Activated T-helper 9 cell treated with anti-CD3 and anti-CD28 coated beads, Interleukin-2, amount 50 U/mL, for 16 hours (primary cell): ENCODE data around the gene PEF1.
A peak's percentile ranks its signal among the peaks of the same experiment; 100 is the strongest.

Experiments used
- DNase-seq: peaks from one replicate; pipeline ENCODE4 v3.0.0-alpha.2; 2020; ENCODE audit warnings: low read depth

PEF1 gene, protein sequence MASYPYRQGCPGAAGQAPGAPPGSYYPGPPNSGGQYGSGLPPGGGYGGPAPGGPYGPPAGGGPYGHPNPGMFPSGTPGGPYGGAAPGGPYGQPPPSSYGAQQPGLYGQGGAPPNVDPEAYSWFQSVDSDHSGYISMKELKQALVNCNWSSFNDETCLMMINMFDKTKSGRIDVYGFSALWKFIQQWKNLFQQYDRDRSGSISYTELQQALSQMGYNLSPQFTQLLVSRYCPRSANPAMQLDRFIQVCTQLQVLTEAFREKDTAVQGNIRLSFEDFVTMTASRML

DNA sequence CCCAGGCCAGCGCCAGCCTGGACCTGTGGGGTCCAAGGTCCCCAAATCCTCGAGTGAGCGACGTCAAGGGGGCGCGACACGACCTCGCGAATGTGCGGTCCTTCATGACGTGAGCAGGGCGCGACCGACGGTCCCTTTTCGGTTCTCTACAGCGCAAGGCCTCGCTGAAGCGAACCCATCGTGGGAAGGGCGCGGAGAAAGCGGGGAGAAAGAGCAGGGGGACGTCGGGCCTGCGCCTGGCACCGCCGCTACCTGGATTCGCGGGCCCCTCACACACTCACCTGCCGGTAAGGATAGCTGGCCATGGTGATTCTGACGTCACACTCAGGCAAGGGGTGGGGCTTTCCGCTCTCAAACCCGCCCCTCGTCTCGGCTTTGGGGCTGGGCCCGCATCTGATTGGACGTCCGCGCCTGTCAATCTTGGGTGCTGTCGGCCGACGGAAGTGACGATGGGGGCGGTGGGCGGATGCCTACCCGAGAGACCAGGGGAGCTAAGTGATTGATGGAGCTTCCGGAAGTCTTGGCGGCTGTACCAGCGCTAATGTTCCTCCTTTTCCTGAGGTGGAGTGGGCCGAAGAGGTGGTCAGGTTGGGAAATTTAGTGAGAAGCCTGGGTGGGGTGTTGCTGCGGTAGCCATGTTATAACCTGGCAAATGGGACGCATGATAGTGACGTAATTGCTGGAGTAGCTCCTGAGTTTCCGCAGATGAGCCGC, at the start of gene PEF1:
TSS of gene PEF1 (minus strand) at position 317 of the 714 bp plus-strand sequence. CDS start at position 305, 12 bp downstream.
- DNase-seq: peak; percentile 98

DNA sequence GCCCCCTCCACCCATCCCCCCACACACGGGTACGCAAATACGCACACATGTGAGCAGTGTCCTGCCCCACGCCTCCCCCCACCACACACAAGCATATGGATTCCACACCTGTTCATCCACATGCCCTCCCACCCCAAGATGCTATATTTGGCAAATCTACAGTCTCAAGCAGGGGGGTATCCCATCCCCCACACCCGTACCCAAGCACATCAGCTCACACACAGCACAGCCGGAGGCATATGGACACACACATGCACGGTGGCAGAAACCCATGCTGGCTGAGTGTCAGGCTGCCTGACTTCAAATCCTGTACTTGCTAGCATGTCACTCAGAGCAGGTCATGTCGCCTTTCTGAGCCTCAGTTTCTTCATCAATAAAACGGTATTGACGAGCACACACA, 48.6 kb upstream of the PEF1 start:
- no peak for DNase-seq

DNA sequence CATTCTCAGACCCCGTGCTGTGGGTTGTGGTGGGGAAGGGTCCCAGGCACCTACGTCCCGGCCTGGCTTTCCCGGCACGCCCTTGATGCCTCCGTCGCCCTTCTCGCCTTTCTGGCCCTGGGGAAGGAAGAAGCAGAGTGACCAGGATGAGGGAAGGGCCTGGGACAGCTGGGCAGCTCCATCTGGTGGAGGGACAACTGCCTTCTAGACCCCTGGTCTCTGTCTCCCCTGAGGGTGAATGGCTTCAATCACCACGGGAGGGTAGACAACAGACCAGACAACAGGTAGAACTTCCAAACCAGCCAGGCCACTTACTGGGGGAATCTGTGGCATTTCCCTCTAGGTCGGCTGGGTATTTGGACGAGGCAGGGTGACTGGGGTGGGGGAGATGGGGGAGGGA, 47.3 kb upstream of the PEF1 start:
- no peak for DNase-seq

DNA sequence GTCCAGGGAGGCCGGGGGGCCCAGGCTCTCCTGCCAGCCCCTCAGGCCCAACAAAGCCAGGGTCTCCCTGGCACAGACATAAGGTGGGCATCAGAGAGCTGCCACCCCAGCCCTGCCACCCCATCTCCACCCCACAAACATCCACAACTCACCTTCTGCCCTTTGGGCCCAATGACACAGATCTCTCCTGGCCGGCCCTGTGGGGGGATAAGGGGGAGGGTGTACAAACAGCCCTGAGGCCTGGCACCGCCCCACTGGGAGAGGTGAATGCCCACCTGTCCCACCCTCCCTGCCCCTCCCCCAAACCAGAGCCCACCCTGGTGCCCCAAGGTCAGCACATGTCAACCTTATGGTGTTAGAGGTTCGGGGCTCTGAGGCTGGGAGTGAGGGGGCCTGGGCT, 46.8 kb upstream of the PEF1 start:
- no peak for DNase-seq

- DNase-seq: no peak
These were observed 46.2 kb upstream of the PEF1 start for GRCh38 chr1:31690921-31691320.

- no peak for DNase-seq
These were observed 45.2 kb upstream of the PEF1 start for GRCh38 chr1:31689854-31690253.

- DNase-seq: no peak
These were observed 44.7 kb upstream of the PEF1 start for GRCh38 chr1:31689379-31689778.

GRCh38 chr1:31688233-31688918, 43.7 kb upstream of the PEF1 start:
- DNase-seq: no peak

GRCh38 chr1:31687601-31688000, 42.9 kb upstream of the PEF1 start:
- DNase-seq: no peak

- no peak for DNase-seq
These were observed 41.1 kb upstream of the PEF1 start for GRCh38 chr1:31685795-31686194.

GRCh38 chr1:31683997-31684396, 39.3 kb upstream of the PEF1 start:
- no peak for DNase-seq

GRCh38 chr1:31681415-31681814, 36.7 kb upstream of the PEF1 start:
- no peak for DNase-seq

DNA sequence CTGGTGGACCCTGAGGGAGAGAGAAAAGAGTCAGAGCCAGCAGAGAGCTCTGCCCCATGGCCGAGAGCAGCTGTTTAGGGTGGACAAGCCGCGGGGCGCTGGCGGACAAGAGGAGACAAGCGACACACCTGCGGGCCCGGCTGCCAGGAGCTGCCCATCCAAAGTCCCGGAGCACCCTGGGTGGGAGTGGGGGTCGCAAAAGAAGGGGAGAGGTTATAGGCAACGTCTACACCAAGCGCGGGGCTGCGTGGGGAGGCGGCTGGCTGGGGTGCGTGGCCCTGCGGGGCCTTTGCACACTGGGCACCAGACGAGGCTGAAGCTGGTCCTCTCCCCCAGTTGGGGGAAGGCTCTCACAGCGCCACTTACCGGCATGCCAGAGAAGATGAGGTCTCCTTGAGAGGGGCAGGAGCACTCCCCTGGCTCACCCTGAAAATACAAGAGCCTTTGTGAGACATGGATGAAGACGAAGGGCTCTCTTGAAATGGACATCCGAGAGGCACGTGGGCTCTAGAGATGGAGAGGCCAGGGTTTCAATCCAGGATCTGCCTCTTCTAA, 35.1 kb upstream of the PEF1 start:
- no peak for DNase-seq

- no peak for DNase-seq
These were observed 34.4 kb upstream of the PEF1 start for GRCh38 chr1:31679091-31679490.

DNA sequence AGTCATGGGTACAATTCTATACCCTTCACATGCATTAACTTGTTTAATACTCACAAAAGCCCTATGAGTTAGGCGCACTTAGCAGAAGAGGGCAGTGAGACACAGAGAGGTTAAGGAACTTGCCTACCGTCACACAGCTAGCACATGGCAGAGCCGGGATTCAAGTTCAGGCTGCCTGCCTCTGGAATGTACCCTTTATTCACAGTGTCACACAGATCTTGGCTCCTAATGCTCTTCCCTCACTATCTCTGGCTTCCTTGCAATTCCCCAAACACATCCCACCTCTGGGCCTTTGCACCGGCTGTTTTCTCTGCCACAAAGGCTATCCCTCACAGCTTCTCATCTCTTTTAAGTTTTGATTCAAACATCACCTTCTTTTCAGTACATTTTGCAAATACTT, 34.0 kb upstream of the PEF1 start:
- no peak for DNase-seq

- DNase-seq: no peak
These were observed 33.3 kb upstream of the PEF1 start for GRCh38 chr1:31677949-31678348.

DNA sequence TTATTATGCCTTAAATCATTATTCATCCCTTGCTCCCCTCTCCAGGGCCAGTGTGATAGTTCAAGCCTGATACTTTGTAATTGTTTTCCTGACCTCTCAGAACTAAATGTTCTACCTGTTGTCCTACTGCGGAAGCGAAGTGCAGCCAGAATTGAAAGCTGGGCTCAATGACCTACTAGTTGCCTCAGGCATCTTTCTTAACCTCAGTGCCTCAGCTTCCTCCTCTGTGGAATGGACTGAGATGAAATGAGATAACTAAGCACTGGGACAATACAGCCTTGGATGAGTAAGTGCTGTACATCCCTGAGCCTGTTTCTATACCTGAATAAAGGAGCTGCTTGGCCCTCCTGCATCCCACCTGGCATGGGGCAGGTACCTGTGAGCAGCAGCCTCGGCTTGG, 32.7 kb upstream of the PEF1 start:
- no peak for DNase-seq

DNA sequence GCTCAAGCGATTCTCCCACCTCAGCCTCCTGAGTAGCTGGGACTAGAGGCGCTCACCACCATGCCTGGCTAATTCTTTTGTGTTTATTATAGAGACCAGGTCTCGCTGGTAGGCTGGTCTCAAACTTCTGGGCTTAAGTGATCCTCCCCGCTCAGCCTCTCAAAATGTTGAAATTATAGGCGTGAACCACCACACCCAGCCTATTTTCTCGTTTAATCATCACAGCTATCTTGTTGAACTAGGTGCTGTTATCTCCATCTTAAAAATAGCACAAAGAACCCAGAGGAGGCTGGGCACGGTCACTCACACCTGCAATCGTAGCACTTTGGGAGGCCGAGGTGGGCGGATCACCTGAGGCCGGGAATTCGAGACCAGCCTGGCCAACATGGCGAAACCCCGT, 31.1 kb upstream of the PEF1 start:
- no peak for DNase-seq

DNA sequence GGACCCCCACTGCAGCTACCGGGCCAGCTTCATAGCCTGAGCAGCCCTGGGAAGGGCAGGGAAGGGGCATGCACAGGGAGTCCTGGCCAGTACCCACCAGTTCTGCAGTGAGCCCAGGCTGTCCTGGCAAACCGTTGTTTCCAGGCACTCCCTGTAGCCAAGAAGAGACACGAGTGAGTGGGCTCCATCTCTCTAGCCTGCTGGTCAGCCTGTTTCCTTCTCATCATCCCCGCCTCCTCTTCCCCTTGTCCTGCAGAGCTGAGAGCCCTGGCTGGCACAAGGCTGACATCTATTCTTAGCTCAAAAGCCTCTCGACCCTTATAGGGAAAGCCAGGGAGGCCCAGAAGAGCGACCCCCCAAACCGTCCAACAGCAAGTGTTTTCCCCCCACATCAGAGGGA, 30.5 kb upstream of the PEF1 start:
- no peak for DNase-seq

- DNase-seq: no peak
These were observed 29.9 kb upstream of the PEF1 start for GRCh38 chr1:31674626-31675025.

DNA sequence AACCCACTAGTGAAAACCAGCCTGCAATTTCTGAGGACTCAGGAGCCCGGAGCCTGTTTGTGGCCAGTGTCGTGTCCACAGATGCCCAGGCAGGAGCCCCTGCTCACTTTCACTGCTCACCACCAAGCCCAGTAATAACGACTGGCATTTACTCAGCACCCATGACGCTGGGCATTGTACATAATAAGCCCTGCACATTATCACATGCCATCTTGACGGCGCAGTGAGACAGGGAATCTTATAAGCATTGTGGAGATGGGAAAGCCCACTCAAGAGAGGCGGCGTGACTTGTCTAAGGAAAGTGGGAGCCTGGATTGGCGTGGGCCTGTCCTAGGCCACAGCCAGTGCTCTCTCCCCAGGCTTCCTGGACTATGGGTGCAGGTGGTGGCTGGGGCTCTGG, 28.8 kb upstream of the PEF1 start:
- DNase-seq: no peak

GRCh38 chr1:31672986-31673385, 28.3 kb upstream of the PEF1 start:
- DNase-seq: no peak
